Chondrocyte (in vitro differentiated cells): ENCODE results near the gene TMEM117. TPM values are rescaled to one million over a fixed set of nuclear protein-coding genes. Genes with fewer than 3 reads are reported as not detected.

Experiments
- DNase-seq: peaks from one replicate; pipeline ENCODE4 v3.0.0; 2021; ENCODE audit warnings: mixed read lengths, low spot score
- H3K27ac Mint-ChIP-seq: one replicate; pipeline ENCODE4 v1.8.0; 2021; ENCODE audit warnings: mild to moderate bottlenecking, moderate library complexity, mixed read lengths; ENCODE audit not compliant: unreplicated experiment
- H3K27me3 Mint-ChIP-seq: 2 replicates; pipeline ENCODE4 v1.8.0; 2021; ENCODE audit warnings: low read depth, mixed read lengths
- H3K36me3 Mint-ChIP-seq: 2 replicates; pipeline ENCODE4 v1.8.0; 2021; ENCODE audit warnings: low read depth, mixed read lengths
- H3K4me1 Mint-ChIP-seq: 2 replicates; pipeline ENCODE4 v1.8.0; 2021; ENCODE audit warnings: low read depth, mild to moderate bottlenecking, mixed read lengths
- H3K4me3 Mint-ChIP-seq: one replicate; pipeline ENCODE4 v1.8.0; 2021; ENCODE audit warnings: mild to moderate bottlenecking, moderate library complexity, mixed read lengths; ENCODE audit not compliant: unreplicated experiment
- H3K9me3 Mint-ChIP-seq: 2 replicates; pipeline ENCODE4 v1.8.0; 2021; ENCODE audit warnings: low read depth, mixed read lengths
- total RNA-seq: library from RNA; stranded (reverse); gene quantifications from 3 replicates; pipeline ENCODE4 v1.2.1, GENCODE V29; 2021
- TF ChIP-seq, protein P1 (sequence below): fragments of 200-600 bp; sonication (generic); IDR thresholded peaks from 2 replicates; pipeline ENCODE4 v1.5.0; 2021; ENCODE audit warnings: antibody characterized with exemption, mild to moderate bottlenecking, moderate library complexity

Gene TMEM117
- total RNA-seq, 1 donor from 2014 or later, result 15.5 TPM

DNA sequence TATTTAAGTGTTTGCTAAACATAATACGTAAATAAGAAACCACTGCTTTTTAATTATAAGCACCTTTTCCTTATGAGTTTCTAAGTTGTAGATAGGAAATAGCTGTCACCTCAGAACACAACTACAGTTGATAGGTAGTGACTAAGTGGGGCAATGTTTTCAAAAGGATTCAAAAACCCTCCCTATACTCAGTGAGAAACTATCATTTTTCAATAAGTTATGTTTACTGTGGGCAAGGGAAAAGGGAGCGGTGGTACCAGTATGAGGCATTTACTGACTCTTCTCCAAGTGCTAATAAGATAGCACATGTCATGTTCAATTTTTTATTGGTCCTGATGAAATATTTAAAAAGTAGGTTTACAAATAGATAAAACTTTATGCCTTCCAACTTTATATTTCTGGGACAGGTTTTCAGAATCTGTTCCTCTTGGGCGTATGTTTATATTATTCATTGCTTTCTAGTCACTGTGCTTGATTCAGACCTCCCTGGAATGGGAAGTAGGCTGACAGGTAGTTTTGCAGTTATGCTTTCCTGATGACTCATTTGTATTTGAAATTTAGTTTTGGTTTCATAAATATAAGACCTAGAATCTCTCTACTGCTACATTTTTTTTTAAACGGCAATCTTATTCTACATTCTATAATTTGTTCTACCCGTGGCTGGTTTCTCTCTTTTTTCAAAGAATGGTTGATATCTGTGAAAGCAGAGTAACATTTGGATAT is 153.1 kb downstream of the TMEM117 start:
- no peaks in the 10 kb centered on the region for H3K27me3 Mint-ChIP-seq
- H3K9me3 Mint-ChIP-seq, result no peaks in the 10 kb centered on the region
- peaks cover 5% of the 10 kb centered on the region for H3K4me1 Mint-ChIP-seq
- H3K27ac Mint-ChIP-seq, result no peak overlapping the region
- H3K4me3 Mint-ChIP-seq, result no peak overlapping the region
- TF ChIP-seq, protein P1, sequence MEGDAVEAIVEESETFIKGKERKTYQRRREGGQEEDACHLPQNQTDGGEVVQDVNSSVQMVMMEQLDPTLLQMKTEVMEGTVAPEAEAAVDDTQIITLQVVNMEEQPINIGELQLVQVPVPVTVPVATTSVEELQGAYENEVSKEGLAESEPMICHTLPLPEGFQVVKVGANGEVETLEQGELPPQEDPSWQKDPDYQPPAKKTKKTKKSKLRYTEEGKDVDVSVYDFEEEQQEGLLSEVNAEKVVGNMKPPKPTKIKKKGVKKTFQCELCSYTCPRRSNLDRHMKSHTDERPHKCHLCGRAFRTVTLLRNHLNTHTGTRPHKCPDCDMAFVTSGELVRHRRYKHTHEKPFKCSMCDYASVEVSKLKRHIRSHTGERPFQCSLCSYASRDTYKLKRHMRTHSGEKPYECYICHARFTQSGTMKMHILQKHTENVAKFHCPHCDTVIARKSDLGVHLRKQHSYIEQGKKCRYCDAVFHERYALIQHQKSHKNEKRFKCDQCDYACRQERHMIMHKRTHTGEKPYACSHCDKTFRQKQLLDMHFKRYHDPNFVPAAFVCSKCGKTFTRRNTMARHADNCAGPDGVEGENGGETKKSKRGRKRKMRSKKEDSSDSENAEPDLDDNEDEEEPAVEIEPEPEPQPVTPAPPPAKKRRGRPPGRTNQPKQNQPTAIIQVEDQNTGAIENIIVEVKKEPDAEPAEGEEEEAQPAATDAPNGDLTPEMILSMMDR, result no peak
- no peaks in the 10 kb centered on the region for H3K36me3 Mint-ChIP-seq
- no peak for DNase-seq

DNA sequence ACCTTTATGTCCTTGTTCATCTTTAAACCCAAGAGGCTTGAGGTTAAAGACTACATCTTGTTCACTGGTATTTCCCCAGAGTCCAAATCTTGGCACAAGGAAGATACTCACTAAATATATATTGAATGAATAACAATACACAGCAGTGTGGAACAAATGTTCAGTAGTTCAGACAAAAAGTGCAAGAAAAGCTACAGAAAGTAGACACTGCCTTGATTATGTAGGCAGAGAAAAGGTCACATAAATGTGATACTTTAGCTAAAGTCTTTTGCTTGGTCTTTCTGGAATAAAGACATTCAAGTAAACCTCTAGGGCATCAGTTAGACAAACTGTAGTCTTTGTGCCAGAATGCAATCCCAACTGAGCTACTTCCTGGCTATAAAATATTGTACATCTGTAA is 157.0 kb downstream of the TMEM117 start:
- no peak for DNase-seq
- Mint-ChIP-seq H3K9me3 (no peaks in the 10 kb centered on the region), H3K27me3 (no peaks in the 10 kb centered on the region), H3K4me1 (peaks cover 5% of the 10 kb centered on the region), H3K4me3 (no peak overlapping the region), H3K27ac (no peak overlapping the region), H3K36me3 (no peaks in the 10 kb centered on the region)
- TF ChIP-seq, protein P1, result no peak

DNA sequence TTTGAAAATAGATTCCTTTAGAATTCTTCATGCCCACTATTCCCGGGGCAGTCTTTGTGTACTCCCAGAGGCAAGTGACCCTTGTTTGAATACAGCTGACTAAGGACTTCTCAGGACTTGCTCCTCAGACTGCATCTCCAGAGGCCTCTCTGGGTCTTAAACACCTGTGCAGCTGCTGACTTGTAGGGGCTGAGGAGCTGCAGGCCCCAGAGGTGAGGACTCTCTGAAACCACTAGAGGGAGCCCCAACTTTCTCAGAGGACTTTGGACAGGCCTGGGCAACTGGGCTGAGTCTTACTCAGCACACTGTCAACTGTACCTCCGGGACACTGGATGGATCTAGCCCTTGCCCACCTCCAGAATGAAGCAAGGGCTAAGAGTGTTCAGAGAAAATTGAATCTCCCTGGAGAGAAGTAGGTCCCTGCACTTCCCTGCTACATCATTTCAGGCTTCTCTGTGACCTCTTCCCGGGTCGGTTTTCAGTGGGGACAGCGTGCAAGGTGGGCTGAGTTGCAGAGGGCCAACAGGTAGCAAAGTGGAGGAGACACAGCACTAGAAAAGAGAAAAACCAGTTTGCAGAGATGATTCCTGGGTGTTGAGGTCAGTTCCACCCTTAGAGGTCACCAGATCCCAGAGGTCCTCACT is 164.6 kb downstream of the TMEM117 start:
- no peaks in the 10 kb centered on the region for H3K27me3 Mint-ChIP-seq
- H3K27ac Mint-ChIP-seq, result no peak overlapping the region
- no peak for DNase-seq
- TF ChIP-seq, protein P1, result peak; percentile 71
- H3K4me1 Mint-ChIP-seq, result no peaks in the 10 kb centered on the region
- H3K36me3 Mint-ChIP-seq, result peaks cover 2% of the 10 kb centered on the region
- H3K4me3 Mint-ChIP-seq, result no peak overlapping the region
- H3K9me3 Mint-ChIP-seq, result peaks cover 4% of the 10 kb centered on the region

DNA sequence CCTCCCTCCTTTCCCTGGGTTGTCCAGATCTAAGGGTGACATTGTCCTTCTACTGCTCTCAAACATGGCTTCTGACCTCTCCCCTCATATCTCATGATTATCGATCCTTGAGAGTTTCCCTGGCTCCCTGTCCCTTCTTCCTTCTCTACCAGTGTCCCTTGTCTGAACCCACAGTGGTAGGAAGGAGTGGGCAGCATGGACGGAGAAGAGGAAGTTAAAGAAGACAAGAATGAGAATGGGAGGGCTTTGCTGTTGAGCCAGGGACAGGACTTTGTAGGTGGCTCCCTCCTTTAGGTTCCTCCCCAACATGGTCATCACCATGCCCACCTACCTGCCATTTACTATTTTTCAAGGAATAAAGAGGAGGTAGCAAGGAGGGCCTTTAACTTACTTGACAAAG is 166.7 kb downstream of the TMEM117 start:
- TF ChIP-seq, protein P1, result no peak
- Mint-ChIP-seq H3K27me3 (no peaks in the 10 kb centered on the region), H3K4me3 (no peak overlapping the region), H3K27ac (no peak overlapping the region), H3K4me1 (no peaks in the 10 kb centered on the region), H3K9me3 (peaks cover 9% of the 10 kb centered on the region), H3K36me3 (peaks cover 2% of the 10 kb centered on the region)
- DNase-seq, result no peak

DNA sequence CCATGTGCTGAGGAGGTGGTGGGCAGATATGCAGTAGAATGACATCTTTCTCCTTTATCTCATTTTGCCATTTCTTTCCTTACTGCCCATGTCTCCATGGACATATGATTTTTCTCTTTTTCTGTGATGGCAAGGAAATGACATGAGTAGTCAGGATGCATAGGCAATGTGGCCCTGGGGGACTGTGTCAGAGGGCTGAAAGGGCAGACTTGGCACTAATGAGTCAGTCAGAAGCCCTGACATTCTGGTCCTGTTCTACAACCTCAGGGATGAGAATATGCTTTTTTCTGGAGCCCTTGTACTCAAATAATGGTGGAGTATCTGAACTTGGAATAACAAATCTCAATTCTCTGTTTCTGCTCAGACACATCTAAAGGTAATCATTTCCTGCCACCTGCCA is 167.8 kb downstream of the TMEM117 start:
- no peak overlapping the region for H3K27ac Mint-ChIP-seq

More for the DNA sequence above, 167.8 kb downstream of the TMEM117 start:
- peaks cover 12% of the 10 kb centered on the region for H3K36me3 Mint-ChIP-seq
- no peaks in the 10 kb centered on the region for H3K27me3 Mint-ChIP-seq
- H3K9me3 Mint-ChIP-seq, result peaks cover 16% of the 10 kb centered on the region
- TF ChIP-seq, protein P1, result no peak
- no peak for DNase-seq
- no peak overlapping the region for H3K4me3 Mint-ChIP-seq
- H3K4me1 Mint-ChIP-seq, result no peaks in the 10 kb centered on the region
